H9 (cell line): ENCODE results near the gene GGNBP2. TPM values are rescaled to one million over a fixed set of nuclear protein-coding genes. Genes with fewer than 3 reads are reported as not detected.

ENCODE experiments used
- DNase-seq: peaks from one replicate; pipeline ENCODE4 v3.0.0-alpha.2; 2017
- H2AFZ ChIP-seq: one replicate; pipeline ENCODE4 v1.6.1; 2013; ENCODE audit warnings: mild to moderate bottlenecking, low read length, control low read depth, moderate library complexity
- H2AK5ac ChIP-seq: 2 replicates; pipeline ENCODE4 v1.6.1; 2013; ENCODE audit warnings: low read length, control low read depth, mixed read lengths; ENCODE audit not compliant: insufficient read length
- H2BK120ac ChIP-seq: one replicate; pipeline ENCODE4 v1.6.1; 2013; ENCODE audit warnings: low read depth, mild to moderate bottlenecking, low read length, control low read depth, inconsistent platforms; ENCODE audit not compliant: poor library complexity, severe bottlenecking
- H2BK12ac ChIP-seq: 2 replicates; pipeline ENCODE4 v1.6.1; 2013; ENCODE audit warnings: low read length, control low read depth, mixed read lengths, low read depth; ENCODE audit not compliant: insufficient read length
- H2BK15ac ChIP-seq: 2 replicates; pipeline ENCODE4 v1.6.1; 2013; ENCODE audit warnings: low read depth, low read length, control low read depth
- H2BK20ac ChIP-seq: one replicate; pipeline ENCODE4 v1.6.1; 2013; ENCODE audit warnings: low read depth, mild to moderate bottlenecking, low read length, control low read depth, inconsistent platforms; ENCODE audit not compliant: poor library complexity, severe bottlenecking
- H2BK5ac ChIP-seq: 2 replicates; pipeline ENCODE4 v1.6.1; 2013; ENCODE audit warnings: low read length, control low read depth, mixed read lengths; ENCODE audit not compliant: insufficient read length
- H3K14ac ChIP-seq: 2 replicates; pipeline ENCODE4 v1.6.1; 2013; ENCODE audit warnings: low read length, control low read depth; ENCODE audit not compliant: insufficient read depth
- H3K18ac ChIP-seq: 2 replicates; pipeline ENCODE4 v1.6.1; 2013; ENCODE audit warnings: low read depth, mild to moderate bottlenecking, mixed read lengths, low read length, control low read depth; ENCODE audit not compliant: insufficient read length
- H3K23ac ChIP-seq: 2 replicates; pipeline ENCODE4 v1.6.1; 2013; ENCODE audit warnings: low read length, control low read depth, mixed read lengths, low read depth; ENCODE audit not compliant: insufficient read length
- H3K23me2 ChIP-seq: 2 replicates; pipeline ENCODE4 v1.6.1; 2013; ENCODE audit warnings: low read depth, mild to moderate bottlenecking, mixed read lengths, low read length, control low read depth; ENCODE audit not compliant: insufficient read length, poor library complexity, severe bottlenecking
- H3K27ac ChIP-seq: 2 replicates; pipeline ENCODE4 v1.5.1; 2013; ENCODE audit warnings: low read length, control low read depth, mixed read lengths, low read depth; ENCODE audit not compliant: insufficient read length
- H3K27me3 ChIP-seq: 2 replicates; pipeline ENCODE4 v1.6.1; 2013; ENCODE audit warnings: low read length, control low read depth, inconsistent platforms; ENCODE audit not compliant: insufficient read depth
- H3K4ac ChIP-seq: 2 replicates; pipeline ENCODE4 v1.6.1; 2013; ENCODE audit warnings: low read depth, mild to moderate bottlenecking, control low read depth, inconsistent platforms, low read length, moderate library complexity
- H3K4me1 ChIP-seq: 2 replicates; pipeline ENCODE4 v1.6.1; 2013; ENCODE audit warnings: low read length, control low read depth, inconsistent platforms; ENCODE audit not compliant: insufficient read depth
- H3K4me2 ChIP-seq: 2 replicates; pipeline ENCODE4 v1.6.1; 2013; ENCODE audit warnings: low read length, control low read depth, mixed read lengths; ENCODE audit not compliant: insufficient read length, insufficient read depth
- H3K56ac ChIP-seq: 2 replicates; pipeline ENCODE4 v1.6.1; 2013; ENCODE audit warnings: low read depth, mild to moderate bottlenecking, mixed read lengths, low read length, control low read depth; ENCODE audit not compliant: insufficient read length
- H3K79me1 ChIP-seq: 2 replicates; pipeline ENCODE4 v1.6.1; 2013; ENCODE audit warnings: low read depth, mild to moderate bottlenecking, moderate library complexity, low read length, control low read depth, inconsistent platforms; ENCODE audit not compliant: insufficient read depth, poor library complexity, severe bottlenecking
- H3K79me2 ChIP-seq: 2 replicates; pipeline ENCODE4 v1.6.1; 2013; ENCODE audit warnings: low read length, control low read depth, inconsistent platforms; ENCODE audit not compliant: insufficient read depth
- H3K9ac ChIP-seq: 2 replicates; pipeline ENCODE4 v1.6.1; 2013; ENCODE audit warnings: low read length, control low read depth, mixed read lengths; ENCODE audit not compliant: insufficient read length; ENCODE audit errors: extremely low read depth
- H3K9me3 ChIP-seq: one replicate; pipeline ENCODE4 v1.6.1; 2013; ENCODE audit warnings: low read depth, low read length, inconsistent platforms; ENCODE audit not compliant: control insufficient read depth
- H3T11ph ChIP-seq: one replicate; pipeline ENCODE4 v1.6.1; 2013; ENCODE audit warnings: mild to moderate bottlenecking, low read length, control low read depth, inconsistent platforms
- H4K20me1 ChIP-seq: one replicate; pipeline ENCODE4 v1.6.1; 2013; ENCODE audit not compliant: control insufficient read depth, insufficient read length, insufficient read depth
- H4K5ac ChIP-seq: 2 replicates; pipeline ENCODE4 v1.6.1; 2013; ENCODE audit warnings: low read depth, mild to moderate bottlenecking, mixed read lengths, low read length, control low read depth; ENCODE audit not compliant: insufficient read length
- H4K8ac ChIP-seq: replicated peaks from 2 replicates; pipeline ENCODE4 v1.6.1; 2013; ENCODE audit warnings: low read length, control low read depth, mixed read lengths, low read depth; ENCODE audit not compliant: insufficient read length
- H4K91ac ChIP-seq: 2 replicates; pipeline ENCODE4 v1.6.1; 2013; ENCODE audit warnings: low read depth, mild to moderate bottlenecking, moderate library complexity, mixed read lengths, low read length, control low read depth; ENCODE audit not compliant: insufficient read length
- H3K27ac Mint-ChIP-seq, 3 experiments: 2 replicates in 2 of 3; 3 replicates in 1 of 3; pipeline ENCODE4 v1.8.0; 2020 to 2021; ENCODE audit warnings: mixed read lengths in 3 of 3, mild to moderate bottlenecking in 1 of 3, moderate library complexity in 1 of 3
- H3K27me3 Mint-ChIP-seq: 2 replicates; pipeline ENCODE4 v1.8.0; 2021; ENCODE audit warnings: low read depth, mild to moderate bottlenecking, moderate library complexity, mixed read lengths
- H3K36me3 Mint-ChIP-seq, 3 experiments: 2 replicates in 2 of 3; 3 replicates in 1 of 3; pipeline ENCODE4 v1.8.0; 2020 to 2021; ENCODE audit warnings: low read depth in 3 of 3, mixed read lengths in 3 of 3; ENCODE audit not compliant: insufficient read depth in 1 of 3
- H3K4me1 Mint-ChIP-seq, 2 experiments: 2 replicates each; pipeline ENCODE4 v1.8.0; 2020; ENCODE audit warnings: mixed read lengths in 2 of 2
- H3K4me3 Mint-ChIP-seq, 2 experiments: 2 replicates in 1 of 2; 3 replicates in 1 of 2; pipeline ENCODE4 v1.8.0; 2020 to 2021; ENCODE audit warnings: mild to moderate bottlenecking in 2 of 2, mixed read lengths in 2 of 2, moderate library complexity in 1 of 2
- H3K9me3 Mint-ChIP-seq, 2 experiments: 2 replicates in 1 of 2; 3 replicates in 1 of 2; pipeline ENCODE4 v1.8.0; 2020; ENCODE audit warnings: mild to moderate bottlenecking in 2 of 2, mixed read lengths in 2 of 2, moderate library complexity in 1 of 2
- CTCF ChIP-seq: fragments of 200-600 bp; sonication (generic); conservative IDR thresholded peaks from 3 replicates; pipeline ENCODE4 v1.8.0; 2021; ENCODE audit warnings: antibody characterized with exemption, mild to moderate bottlenecking
- WGBS: extraction: QIAGEN DNeasy Blood & Tissue Kit; methylation state at CpG from one replicate; pipeline ENCODE4 v1.1.7; 2013; ENCODE audit warnings: missing lambda C conversion rate, low lambda C conversion rate, mixed read lengths; ENCODE audit not compliant: insufficient read length; ENCODE audit errors: extremely low coverage; 5-methylcytosine and 5-hydroxymethylcytosine counted together
- total RNA-seq: library from RNA; stranded (reverse); gene quantifications from 2 replicates; pipeline ENCODE4 v1.2.1, GENCODE V29; 2021

Gene GGNBP2
- total RNA-seq, 1 experiment from 2014 or later = 52.8 TPM

GRCh38 chr17:36590082-36590481 is 45.4 kb downstream of the GGNBP2 start:
- Histone ChIP-seq H3K56ac (no peak overlapping the region), H3K27me3 (no peaks in the 10 kb centered on the region), H3K4me1 (no peaks in the 10 kb centered on the region; the same call in 1 of the 2 replicates), H3K23me2 (peaks cover 8% of the 10 kb centered on the region), H3K4ac (no peak overlapping the region), H3K9ac (no peak overlapping the region), H3K27ac (no peak overlapping the region), H3K23ac (no peak overlapping the region), H4K91ac (no peak overlapping the region), H3T11ph (no peak overlapping the region), H3K4me2 (no peak overlapping the region), H2AK5ac (no peak overlapping the region), H4K8ac (no peak overlapping the region), H2BK15ac (no peak overlapping the region), H3K79me2 (no peaks in the 10 kb centered on the region), H4K20me1 (no peaks in the 10 kb centered on the region), H3K18ac (no peak overlapping the region), H2BK12ac (no peak overlapping the region), H2AFZ (no peak overlapping the region), H4K5ac (no peak overlapping the region), H2BK5ac (no peak overlapping the region), H3K79me1 (no peaks in the 10 kb centered on the region), H3K9me3 (no peaks in the 10 kb centered on the region), H2BK120ac (no peak overlapping the region), H3K14ac (no peak overlapping the region), H2BK20ac (no peak overlapping the region)
- no peak overlapping the region for H3K27ac Mint-ChIP-seq
- peaks cover 11 to 44% (median 32%) of the 10 kb centered on the region in 3 experiments; a peak in 6 of 7 replicates for H3K36me3 Mint-ChIP-seq
- no peaks in the 10 kb centered on the region for H3K9me3 Mint-ChIP-seq
- no peak for TF ChIP-seq CTCF
- no peaks in the 10 kb centered on the region for H3K27me3 Mint-ChIP-seq
- peaks cover 25 to 26% of the 10 kb centered on the region in 2 experiments for H3K4me1 Mint-ChIP-seq
- no CpG with 5 or more reads among the region's 2 CpGs for WGBS
- no peak overlapping the region for H3K4me3 Mint-ChIP-seq
- DNase-seq = no peak
